Neutrophil (primary cell): ENCODE data around the gene BCCIP.

ENCODE experiments used
- H3K27ac ChIP-seq: fragments of 200-600 bp; sonication (generic); 2 replicates; pipeline ENCODE4 v1.5.1; 2016; ENCODE audit warnings: mild to moderate bottlenecking, moderate library complexity
- H3K27me3 ChIP-seq: fragments of 200-600 bp; sonication (generic); 2 replicates; pipeline ENCODE4 v1.6.0; 2016; ENCODE audit warnings: mild to moderate bottlenecking
- H3K36me3 ChIP-seq: fragments of 200-600 bp; sonication (generic); 2 replicates; pipeline ENCODE4 v1.5.1; 2017
- H3K4me1 ChIP-seq, 2 experiments: fragments of 200-600 bp in 1 of 2; sonication (generic) in 1 of 2; 1 replicate in 1 of 2; 2 replicates in 1 of 2; pipeline versions ENCODE4 v1.5.1 to v1.6.1; 2013 to 2016; ENCODE audit warnings: low read depth in 1 of 2, low read length in 1 of 2, mild to moderate bottlenecking in 1 of 2, moderate library complexity in 1 of 2; ENCODE audit not compliant: control insufficient read depth in 1 of 2, insufficient read depth in 1 of 2
- H3K4me3 ChIP-seq, 2 experiments: fragments of 200-600 bp in 1 of 2; sonication (generic) in 1 of 2; 1 replicate in 1 of 2; 2 replicates in 1 of 2; pipeline ENCODE4 v1.5.1; 2013 to 2016; ENCODE audit warnings: low read depth in 1 of 2, low read length in 1 of 2, mild to moderate bottlenecking in 1 of 2, moderate library complexity in 1 of 2
- H3K9me3 ChIP-seq: fragments of 200-600 bp; sonication (generic); 2 replicates; pipeline ENCODE4 v1.5.1; 2016
- TF ChIP-seq, protein P1 (sequence below): fragments of 200-600 bp; sonication (generic); IDR thresholded peaks from 2 replicates; pipeline ENCODE4 v1.5.1; 2016; ENCODE audit warnings: antibody characterized with exemption

BCCIP gene

DNA sequence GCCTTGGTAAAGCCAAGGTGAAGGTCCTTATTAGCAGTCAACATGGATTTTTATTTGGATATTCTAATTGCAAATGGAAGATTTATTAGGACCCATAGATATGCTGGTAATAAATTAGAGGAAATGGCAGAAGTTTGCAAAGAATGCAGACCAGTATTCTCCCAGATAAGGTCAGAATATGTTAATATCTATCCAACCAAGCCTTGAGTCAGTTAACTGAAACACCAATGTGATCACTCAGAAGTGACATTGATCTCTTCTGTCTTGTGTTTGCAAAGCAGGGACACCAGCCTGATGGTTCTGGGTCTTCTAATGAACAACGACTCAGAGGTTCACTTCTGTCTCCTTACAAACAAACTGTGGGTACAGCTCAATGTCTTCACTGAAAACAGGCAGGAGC lies 21.8 kb upstream of the BCCIP start:
- Histone ChIP-seq H3K4me1 (no peaks in the 10 kb centered on the region), H3K27ac (no peak overlapping the region), H3K4me3 (no peak overlapping the region), H3K9me3 (no peaks in the 10 kb centered on the region), H3K36me3 (peaks cover 15% of the 10 kb centered on the region), H3K27me3 (no peaks in the 10 kb centered on the region)
- TF ChIP-seq, protein P1, sequence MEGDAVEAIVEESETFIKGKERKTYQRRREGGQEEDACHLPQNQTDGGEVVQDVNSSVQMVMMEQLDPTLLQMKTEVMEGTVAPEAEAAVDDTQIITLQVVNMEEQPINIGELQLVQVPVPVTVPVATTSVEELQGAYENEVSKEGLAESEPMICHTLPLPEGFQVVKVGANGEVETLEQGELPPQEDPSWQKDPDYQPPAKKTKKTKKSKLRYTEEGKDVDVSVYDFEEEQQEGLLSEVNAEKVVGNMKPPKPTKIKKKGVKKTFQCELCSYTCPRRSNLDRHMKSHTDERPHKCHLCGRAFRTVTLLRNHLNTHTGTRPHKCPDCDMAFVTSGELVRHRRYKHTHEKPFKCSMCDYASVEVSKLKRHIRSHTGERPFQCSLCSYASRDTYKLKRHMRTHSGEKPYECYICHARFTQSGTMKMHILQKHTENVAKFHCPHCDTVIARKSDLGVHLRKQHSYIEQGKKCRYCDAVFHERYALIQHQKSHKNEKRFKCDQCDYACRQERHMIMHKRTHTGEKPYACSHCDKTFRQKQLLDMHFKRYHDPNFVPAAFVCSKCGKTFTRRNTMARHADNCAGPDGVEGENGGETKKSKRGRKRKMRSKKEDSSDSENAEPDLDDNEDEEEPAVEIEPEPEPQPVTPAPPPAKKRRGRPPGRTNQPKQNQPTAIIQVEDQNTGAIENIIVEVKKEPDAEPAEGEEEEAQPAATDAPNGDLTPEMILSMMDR: no peak

GRCh38 chr10:125802131-125802530 lies 21.2 kb upstream of the BCCIP start:
- TF ChIP-seq, protein P1: no peak
- H3K4me3 ChIP-seq: no peak overlapping the region
- no peaks in the 10 kb centered on the region for H3K9me3 ChIP-seq
- H3K27ac ChIP-seq: no peak overlapping the region
- peaks cover 18% of the 10 kb centered on the region for H3K36me3 ChIP-seq
- no peaks in the 10 kb centered on the region for H3K27me3 ChIP-seq
- H3K4me1 ChIP-seq: no peaks in the 10 kb centered on the region

DNA sequence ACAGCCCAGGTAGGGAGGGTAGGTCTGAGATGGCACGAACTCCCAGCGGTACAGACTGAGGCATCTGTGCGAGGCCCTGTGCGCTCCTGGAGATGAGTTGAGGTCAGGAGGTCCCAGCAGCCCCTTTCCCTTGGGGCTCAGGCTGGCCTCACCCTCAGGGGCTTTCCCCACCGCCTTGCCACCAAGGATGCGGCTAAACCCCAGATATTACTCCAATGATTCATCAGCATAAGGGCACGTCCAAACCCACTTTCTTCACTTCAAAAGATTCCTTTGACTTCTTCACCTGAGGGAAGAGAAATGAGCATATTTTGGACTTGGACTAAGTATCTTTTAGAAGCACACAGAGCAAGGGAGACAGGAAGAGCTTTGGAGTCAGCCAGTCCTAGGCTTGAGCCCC lies 20.6 kb upstream of the BCCIP start:
- no peaks in the 10 kb centered on the region for H3K9me3 ChIP-seq
- TF ChIP-seq, protein P1: no peak
- no peak overlapping the region for H3K27ac ChIP-seq
- H3K27me3 ChIP-seq: no peaks in the 10 kb centered on the region
- no peak overlapping the region for H3K4me3 ChIP-seq
- peaks cover 18% of the 10 kb centered on the region for H3K36me3 ChIP-seq
- no peaks in the 10 kb centered on the region for H3K4me1 ChIP-seq

DNA sequence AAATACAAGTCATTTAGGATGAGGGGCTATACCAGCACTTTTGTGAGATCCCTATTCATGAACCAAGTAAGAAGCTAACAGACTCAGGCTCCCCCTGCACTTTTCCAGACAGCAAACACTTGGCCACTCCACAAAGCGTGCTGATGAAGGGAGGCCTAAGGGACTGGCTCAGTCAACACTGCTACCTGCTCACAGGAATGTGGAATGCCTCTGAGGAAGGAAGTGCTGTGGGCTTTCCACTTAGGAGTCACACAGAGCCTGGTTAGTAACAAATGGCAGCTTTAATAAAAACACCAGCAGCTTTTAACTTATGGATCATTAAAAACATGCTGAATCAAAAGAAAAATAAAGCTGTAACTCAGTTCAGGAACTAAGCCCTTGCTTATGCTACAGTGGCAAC lies 15.3 kb upstream of the BCCIP start:
- Histone ChIP-seq H3K36me3 (peaks cover 22% of the 10 kb centered on the region), H3K27me3 (no peaks in the 10 kb centered on the region), H3K4me1 (no peaks in the 10 kb centered on the region), H3K9me3 (no peaks in the 10 kb centered on the region), H3K4me3 (no peak overlapping the region), H3K27ac (no peak overlapping the region)
- TF ChIP-seq, protein P1: no peak

- Histone ChIP-seq H3K9me3 (no peaks in the 10 kb centered on the region), H3K27ac (no peak overlapping the region), H3K27me3 (no peaks in the 10 kb centered on the region), H3K4me1 (no peaks in the 10 kb centered on the region), H3K36me3 (peaks cover 30% of the 10 kb centered on the region), H3K4me3 (no peak overlapping the region)
- TF ChIP-seq, protein P1: no peak
Observed at GRCh38 chr10:125811251-125811650, 12.1 kb upstream of the BCCIP start.
